Left cardiac atrium (tissue), 4 donors: ENCODE results near the gene ENPP7. TPM values are rescaled to one million over a fixed set of nuclear protein-coding genes. Genes with fewer than 3 reads are reported as not detected.

ENCODE experiments used
- ATAC-seq, 2 donors: fragments of 200-7000 bp; cut with Tn5 transposase; one replicate each; pipeline ENCODE4 v1.9.1; 2020; ENCODE audit warnings: mild to moderate bottlenecking in 2 of 2, moderate library complexity in 2 of 2
- DNase-seq: peaks from one replicate; pipeline ENCODE4 v3.0.0-alpha.2; 2020
- intact Hi-C, 2 donors: fragments of 100-400 bp; cut with DNase I; formaldehyde crosslinking; loops; one replicate each; pipeline versions ENCODE4 v1.14.1 to v1.15.1; 2022 to 2023
- long read RNA-seq: library from polyadenylated mRNA; unstranded; transcript quantifications from one replicate; pipeline ENCODE4 v2.0.0, GENCODE V29; 2021
- total RNA-seq, 2 donors: library from RNA; stranded (reverse); fragmentation: NEBNext Ultra II Directional; extraction: Animal tissue kit (Norgen Biotek cat#: 25700); gene quantifications; one replicate each; pipeline ENCODE4 v1.2.1, GENCODE V29; 2021
- donor health status: DM: no; HTN: yes; CAD: no.
- donor health status: DM: no; HTN: yes; CAD: no; lungs with severe emphysema.
- donor health status: DM: yes; HTN: yes; CAD: no.
- donor health status: Dilated cardiomyopathy.

The ENPP7 gene, protein sequence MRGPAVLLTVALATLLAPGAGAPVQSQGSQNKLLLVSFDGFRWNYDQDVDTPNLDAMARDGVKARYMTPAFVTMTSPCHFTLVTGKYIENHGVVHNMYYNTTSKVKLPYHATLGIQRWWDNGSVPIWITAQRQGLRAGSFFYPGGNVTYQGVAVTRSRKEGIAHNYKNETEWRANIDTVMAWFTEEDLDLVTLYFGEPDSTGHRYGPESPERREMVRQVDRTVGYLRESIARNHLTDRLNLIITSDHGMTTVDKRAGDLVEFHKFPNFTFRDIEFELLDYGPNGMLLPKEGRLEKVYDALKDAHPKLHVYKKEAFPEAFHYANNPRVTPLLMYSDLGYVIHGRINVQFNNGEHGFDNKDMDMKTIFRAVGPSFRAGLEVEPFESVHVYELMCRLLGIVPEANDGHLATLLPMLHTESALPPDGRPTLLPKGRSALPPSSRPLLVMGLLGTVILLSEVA
- total RNA-seq = not detected
- long read RNA-seq = 0 reads

DNA sequence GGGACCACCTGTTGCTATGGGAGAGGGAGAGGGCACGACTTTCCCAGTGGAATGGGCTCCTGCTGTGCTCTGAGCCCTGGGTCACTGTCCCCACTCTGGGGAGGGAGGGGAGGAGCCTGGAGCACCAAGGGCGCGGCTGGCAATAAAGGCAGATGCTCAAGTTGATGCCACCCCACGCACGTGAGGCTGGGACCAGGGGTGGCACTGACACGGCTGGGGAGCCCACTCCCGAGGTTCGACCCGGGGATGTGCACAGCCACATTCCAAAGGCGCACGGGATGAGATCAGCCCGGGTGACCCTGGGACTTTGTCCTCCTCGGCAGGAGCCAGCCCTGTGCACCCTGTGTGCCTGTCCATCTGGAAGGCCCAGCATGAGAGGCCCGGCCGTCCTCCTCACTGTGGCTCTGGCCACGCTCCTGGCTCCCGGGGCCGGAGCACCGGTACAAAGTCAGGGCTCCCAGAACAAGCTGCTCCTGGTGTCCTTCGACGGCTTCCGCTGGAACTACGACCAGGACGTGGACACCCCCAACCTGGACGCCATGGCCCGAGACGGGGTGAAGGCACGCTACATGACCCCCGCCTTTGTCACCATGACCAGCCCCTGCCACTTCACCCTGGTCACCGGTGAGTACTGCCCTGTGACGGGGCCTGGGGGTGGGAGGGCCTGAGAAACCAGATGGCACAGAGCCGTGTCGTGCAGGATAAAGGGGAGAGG, at the start of gene ENPP7:
Gene ENPP7, plus strand, starts transcription at position 175 of the 715 bp plus-strand sequence. Its CDS starts 197 bp downstream, at position 372.
- intact Hi-C loops = no loop called here
- DNase-seq (no peak), ATAC-seq (no peak)

DNA sequence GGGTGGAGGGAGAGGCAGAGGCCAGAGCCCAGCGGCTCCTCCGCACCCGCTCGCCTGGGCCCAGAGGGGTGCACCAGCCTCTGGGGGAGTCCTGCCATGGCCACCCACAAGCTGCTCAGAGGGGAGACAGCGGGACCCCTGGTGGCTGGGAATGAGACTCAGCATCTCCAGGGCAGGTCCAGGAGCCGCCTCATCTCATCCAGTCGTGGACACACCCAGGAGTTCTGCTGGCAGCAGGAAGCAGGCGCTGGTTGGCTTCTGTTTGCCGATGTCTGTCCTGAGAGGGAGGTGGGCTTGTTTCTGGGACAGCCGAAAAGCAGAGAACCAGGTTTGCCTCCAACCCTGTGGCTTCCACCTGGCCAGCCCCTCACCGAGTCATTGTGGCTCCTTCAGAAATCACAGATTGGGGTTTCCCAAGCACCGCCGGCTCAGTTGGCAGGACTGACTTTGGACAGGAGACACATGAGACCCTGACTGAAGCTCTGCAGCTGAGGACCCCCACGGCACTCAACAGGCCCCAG, 49.6 kb upstream of the ENPP7 start:
- no peak for ATAC-seq
- intact Hi-C loops = no loop called here
- DNase-seq = no peak

DNA sequence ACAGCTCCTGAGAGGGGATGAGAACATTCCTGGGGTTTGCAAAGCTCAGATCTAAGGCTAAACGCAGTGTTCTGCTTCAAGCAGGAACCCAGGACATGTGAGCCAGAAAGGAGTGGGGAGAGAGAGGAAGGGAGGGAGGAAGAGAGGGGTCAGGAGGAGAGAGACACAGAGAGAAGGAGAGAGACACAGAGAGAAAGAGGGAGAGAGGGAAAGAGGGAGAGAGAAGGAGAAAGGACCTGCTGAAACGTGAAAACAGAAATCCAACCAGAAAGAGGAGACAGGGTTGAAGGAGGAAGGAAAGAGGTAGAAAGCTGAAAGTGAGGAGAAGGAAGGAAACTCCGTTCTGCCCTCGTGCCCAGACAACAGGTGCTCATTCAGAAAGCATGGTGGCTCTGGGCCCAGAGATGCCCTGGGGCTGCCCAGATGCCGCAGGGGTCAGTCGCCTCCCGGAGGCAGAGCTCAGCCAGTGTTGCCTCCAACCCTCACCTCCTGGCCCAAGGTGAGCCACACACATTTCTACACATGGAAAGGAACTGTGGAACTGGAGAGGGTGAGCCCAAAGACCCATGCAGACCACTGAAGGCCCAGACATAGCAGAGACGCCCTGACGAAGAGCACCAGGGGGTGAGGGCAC, 49.0 kb upstream of the ENPP7 start:
- ATAC-seq (no peak), DNase-seq (no peak)
- intact Hi-C loops = no loop called here

DNA sequence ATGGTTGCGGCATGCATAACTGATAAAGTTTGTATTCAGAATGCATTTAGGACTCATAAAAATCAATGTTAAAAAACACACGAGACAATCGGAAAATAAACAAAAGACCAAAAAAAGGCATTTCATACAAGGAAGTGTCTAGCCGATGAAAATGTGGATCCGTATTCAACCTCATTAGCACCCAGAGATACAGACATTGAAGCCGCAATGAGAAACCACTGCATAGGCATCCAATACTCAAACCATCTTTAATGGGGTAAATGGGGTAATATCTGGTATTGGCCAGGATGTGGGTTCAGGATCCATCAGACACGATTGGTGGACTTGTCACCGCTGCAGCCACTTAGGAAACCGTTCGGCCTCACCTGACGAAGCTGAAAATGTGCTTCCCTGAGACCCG, 47.4 kb upstream of the ENPP7 start:
- intact Hi-C loops = no loop called here
- ATAC-seq (no peak), DNase-seq (no peak)

DNA sequence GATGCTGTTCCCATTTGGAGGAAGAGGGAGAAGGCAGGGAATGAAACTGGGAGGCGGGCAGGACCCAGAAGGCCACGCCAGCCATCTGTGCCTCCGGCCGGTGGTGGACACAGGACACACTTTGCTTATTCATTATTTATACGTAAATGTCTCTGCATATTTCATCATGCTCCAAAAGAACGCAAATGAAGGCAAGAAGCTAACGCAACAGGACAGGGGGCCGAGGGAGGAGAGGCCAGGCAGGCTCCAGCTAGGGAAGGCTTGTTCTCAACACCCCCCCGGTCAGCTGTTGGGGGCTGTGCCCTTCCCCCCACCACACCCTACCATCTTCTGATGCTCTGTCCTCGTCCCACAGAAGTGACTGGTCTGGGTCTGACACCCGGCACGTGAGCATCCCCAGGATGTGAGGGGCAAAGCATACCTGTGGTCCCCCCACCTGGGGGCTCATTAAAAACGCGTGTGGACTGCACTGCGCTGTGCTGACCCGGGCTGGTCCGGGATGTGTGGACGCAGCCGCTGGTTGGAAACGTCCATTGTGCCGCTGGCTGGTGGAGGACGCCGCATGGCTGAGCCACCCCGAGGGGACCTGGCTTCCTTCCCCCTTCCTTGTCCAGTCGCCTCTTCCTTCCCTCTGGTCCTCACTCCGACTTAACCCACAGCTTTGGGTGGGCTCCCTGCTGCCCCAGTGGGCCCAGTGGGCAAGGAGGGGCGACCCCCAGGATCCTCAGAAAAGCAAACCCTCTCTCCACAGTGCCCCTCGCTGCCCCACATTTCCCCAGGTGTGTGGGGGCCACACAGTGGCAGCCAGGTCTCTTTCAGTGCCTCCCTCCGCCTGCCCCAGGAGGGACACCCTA, 46.4 kb upstream of the ENPP7 start:
- no peak for DNase-seq
- ATAC-seq = no peak
- intact Hi-C loops = no loop called here

DNA sequence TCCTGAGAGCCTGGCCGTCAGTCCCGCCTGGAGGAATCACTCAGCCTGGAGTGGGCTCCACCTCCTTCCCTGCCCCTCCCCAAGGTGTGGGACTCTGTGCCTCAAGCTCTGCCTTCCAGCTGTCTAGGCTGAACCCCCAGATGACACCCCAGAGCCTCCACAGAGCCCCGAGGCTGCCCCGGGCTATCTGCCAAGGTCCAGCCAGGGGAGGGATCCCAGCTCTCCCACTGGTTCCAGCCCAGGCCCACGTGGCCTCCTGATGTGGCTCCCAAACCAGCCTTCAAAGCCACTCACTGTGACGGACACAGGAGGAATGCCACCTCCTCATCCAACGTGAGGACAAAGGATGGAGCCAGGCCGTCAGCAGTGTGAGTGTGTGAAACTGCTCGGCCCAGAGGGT, 45.6 kb upstream of the ENPP7 start:
- no peak for ATAC-seq
- no peak for DNase-seq
- intact Hi-C loops = no loop called here

DNA sequence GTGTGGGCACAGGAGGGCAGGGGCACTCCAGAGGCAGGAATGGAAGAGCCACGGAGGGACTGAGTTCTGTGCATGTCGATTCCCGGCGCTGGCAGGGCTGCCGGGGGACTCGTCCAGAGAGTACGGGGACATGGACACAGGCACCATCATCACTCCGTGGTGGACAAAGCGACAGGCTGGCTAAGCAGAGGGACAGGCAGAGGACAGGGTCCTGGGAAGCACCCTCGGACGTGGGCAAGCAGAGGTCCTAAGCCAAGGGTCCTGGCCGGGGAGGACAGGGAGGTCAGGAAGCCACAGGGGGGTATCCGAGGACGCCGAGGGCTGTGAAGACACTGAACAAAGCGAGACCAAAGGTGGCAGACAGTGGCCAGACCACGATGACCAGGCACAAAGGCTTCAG, 44.3 kb upstream of the ENPP7 start:
- no peak for DNase-seq
- no peak for ATAC-seq
- intact Hi-C loops = no loop called here

DNA sequence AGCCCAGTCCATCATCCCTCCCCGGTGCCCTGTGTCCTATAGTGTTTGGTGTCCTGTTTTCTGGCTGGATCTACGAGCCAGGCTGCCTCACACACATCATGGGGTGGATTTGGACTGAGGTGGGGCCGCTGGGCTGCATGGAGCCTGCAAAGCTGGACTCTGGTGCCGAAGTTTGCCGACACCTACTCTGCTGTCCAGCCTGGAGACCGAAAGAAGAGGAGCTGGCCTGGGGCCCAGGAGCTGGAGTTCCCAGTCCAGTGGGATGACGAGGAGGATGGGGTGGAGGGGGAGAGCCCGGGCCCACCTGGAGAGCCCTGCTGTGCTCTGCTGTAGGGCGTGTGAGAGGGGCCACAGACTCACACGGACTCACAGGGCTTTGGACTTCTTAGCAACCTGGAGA, 40.3 kb upstream of the ENPP7 start:
- DNase-seq = no peak
- intact Hi-C loops = no loop called here
- no peak for ATAC-seq

DNA sequence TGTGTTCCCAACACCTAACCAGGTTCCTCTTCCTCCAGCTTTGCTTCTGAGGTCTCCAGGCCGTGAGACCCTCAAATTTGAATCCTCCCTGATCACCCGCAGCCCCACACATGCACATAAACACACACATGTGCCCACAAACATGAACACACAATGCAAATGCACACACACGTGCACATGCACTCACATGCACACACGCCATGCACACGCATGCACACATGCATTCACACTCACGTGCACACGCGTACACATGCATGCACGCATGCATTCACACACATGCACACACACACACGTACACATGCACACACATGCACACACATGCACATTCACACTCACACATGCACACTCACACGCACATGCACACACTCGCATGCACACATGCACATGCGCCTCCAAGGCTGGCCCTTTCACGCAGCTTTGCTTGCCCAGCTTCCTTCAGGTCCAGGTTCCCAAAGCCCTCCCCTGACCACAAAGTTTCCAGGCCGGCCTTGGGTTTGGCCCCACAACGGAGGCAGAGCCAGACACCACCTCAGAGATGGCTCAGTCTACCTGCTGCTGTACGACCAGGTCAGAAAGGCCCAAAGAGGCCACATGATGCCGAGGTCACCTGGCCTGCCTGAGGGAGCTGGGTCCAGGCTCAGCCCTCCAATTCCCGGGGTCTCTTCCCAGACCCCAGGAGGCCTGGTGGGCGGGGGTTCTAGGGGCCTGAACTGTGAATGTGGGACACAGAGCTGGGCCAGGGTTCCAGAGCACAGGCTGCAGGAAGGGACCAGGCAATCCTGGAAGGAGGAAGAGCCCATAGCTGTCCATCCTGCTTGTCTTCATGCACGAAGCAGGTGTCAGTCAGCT, 39.5 kb upstream of the ENPP7 start:
- DNase-seq = no peak

DNA sequence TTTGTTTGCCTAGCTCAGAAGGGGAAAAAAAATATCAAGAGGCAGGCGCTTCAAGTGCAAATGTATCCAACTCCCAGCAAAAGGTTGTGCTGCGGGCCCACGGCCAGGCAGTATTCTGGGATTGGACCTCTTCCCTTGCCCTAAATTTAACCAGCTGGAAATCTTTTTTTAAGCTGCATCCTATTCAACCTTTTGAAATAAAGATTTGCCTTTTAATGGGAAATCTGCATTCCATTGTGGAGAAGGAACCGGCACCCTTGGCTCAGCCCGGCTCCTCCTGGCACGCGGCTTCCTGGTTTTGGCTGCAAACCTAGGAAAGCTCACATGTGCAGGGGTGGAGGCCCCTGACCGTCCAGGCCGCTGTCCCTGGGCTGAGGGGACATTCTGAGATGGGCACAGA, 38.8 kb upstream of the ENPP7 start:
- ATAC-seq (peak; percentile 39 to 57), DNase-seq (peak; percentile 53)
- intact Hi-C loops = no loop called here

More for the DNA sequence above, 39.5 kb upstream of the ENPP7 start:
- no peak for ATAC-seq
- intact Hi-C loops = no loop called here

DNA sequence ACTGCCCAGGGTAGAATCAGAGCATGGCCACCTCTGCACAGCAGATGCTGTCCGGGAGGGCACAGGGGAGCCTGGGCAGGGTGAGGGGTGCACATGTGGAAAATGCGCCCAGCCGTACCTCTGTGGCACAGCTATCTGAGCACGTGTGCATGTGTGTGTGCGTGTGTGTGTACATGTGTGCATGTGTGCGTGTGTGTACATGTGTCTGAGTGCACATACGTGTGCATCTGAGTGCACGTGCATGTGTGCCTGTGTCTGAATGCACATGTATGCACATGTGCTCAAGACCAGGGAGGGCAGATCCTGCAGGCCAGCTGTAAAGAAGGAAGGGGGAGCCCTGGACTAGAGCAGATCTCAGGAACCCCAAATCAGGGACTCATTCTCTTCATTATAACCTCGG, 37.3 kb upstream of the ENPP7 start:
- no peak for ATAC-seq
- DNase-seq = no peak
- intact Hi-C loops = no loop called here

DNA sequence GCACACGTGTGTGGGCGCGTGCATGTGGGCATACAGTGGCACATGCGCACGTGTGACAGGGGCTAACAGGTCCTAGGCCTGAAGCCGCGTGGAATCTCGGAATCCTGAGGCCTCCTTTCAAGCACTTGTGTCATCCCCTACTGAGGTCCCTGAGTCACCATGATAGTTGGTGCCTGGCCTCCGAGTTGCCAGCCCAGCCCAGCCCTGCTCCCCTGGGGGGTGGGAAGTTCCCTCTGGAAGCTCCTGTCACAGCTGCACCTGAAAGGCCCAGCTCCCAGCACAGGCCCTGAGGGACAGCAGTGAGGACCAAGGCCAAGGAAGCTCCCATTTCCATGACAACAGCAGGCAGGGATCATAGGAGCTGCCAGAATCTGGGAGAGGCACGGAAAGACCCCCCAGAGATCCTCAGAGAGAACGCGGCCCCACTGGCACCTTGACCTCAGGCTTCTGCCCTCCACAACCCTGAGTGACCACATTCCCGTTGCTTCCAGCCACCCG, 35.4 kb upstream of the ENPP7 start:
- ATAC-seq (no peak), DNase-seq (no peak)
- intact Hi-C loops = no loop called here

DNA sequence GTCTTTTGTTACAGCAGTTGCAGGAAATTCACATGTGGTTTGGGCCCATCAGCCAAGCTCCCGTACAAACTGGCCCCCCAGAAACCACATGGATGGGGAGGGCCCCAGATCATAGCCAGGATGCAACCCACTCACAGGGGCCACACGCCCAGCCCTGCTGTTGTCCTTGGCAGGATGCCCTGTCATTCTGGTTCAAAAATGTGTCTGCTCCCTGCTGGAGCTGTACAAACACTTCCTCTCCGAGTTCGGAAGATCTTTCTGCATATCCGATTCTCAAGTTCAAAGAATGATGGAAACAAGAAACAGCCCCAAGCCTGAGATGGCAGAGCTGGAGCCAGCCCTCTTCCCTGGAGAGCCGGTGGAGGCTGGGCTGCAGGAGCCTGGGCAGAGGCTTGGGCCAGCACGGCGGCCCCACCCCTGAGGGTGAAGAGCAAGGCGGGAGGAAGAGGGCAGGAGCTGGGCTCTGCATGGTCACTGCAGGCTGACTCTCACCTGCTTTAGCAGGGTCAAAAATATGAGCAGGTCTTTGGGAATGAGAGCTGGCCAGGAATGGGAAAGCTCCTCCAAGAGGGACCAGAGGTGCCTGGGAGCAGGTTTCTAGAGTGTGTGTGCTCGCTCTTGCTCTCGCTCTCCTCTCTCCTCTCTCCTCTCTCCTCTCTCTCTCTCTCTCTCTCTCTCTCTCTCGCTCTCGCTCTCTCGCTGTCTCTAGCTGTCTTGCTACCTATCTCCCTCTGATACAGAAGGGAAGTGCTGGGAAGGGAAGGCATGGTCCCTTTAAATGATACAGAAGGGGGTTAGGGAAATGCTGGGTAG, 34.7 kb upstream of the ENPP7 start:
- intact Hi-C loops = no loop called here
- DNase-seq (peak; percentile 52), ATAC-seq (peak; percentile 54 to 78)

DNA sequence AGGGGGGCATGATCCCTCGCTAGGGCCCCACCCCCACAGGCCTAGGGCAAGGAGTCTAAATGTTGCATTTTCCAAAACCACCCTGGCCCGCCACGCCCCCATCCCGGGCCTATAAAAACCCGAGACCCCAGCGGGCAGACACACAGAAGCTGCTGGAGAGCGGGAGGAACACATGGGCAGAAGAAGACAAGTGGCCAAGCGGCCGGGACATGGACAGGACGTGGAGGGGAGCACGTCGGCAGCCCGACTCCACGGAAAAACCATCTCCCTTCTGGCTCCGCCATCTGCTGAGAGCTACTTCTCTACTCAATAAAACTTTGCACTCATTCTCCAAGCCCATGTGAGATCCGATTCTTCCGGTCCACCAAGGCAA, 34.1 kb upstream of the ENPP7 start:
- intact Hi-C loops = no loop called here
- no peak for DNase-seq
- no peak for ATAC-seq

DNA sequence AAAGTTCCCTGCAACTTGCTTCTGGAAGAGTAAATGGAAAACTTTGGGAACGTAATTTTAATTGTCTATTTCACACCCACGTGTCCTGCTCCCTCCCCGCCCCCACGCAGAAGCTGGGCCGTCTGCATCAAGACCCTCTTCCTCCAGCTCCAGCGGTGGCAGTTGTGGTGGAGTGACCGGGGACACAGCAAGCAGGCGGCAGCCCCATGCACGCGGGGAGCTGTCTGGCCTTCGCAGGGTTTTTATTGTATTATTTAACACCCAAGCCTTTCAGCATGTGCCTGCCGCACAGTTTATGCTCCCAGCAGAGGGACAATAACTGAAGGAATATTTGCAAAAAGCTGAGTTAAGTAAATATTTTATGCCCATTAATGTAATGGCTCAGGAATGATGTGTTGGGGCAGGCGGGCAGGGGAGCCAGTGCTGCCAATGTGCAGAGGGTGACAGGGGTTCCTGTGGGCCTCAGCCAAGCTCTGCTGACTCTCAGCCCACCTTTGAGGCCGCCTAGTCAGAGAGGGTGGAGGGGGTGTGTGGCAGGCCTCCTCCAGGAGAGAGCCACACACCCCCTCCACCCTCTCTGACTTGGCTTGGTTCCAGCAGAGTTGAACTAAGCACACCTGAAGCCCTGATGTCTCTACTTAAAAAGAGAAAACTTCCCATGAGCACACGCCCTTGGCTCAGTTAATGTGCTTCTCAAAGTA, 32.4 kb upstream of the ENPP7 start:
- DNase-seq = no peak
- intact Hi-C loops = no loop called here
- ATAC-seq = no peak

DNA sequence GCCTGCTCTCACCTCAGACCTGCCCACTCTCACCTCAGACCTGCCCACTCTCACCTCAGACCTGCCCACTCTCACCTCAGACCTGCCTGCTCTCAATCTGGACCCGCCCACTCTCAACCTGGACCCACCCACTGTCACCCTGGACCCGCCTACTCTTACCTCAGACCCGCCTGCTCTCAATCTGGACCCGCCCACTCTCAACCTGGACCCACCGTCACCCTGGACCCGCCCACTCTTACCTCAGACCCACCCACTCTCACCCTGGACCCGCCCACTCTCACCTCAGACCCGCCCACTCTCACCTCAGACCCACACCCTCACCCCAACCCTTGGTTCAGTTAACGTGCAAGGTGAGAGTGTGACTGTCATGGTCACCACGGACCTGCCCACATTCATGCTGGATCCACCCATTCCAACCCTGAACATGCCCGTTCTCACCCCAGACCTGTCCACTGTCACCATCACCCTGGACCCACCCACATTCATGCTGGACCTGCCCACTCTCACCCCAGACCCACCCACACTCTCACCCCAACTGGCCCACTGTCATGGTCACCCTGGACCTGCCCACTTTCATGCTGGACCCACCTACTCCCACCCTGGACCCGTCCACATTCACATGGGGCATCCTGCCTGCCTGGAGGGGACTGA, 31.2 kb upstream of the ENPP7 start:
- no peak for DNase-seq
- intact Hi-C loops = loop anchor here (10.0 kb wide), 1 partner anchor 295 kb away; no protein-coding TSS in a partner anchor
- no peak for ATAC-seq
